ENCODE data around the gene LMO1. TPM values are rescaled to one million over a fixed set of nuclear protein-coding genes. Genes with fewer than 3 reads are reported as not detected.

Gene LMO1
- total RNA-seq, 1 experiment from 2014 or later, result not detected

DNA sequence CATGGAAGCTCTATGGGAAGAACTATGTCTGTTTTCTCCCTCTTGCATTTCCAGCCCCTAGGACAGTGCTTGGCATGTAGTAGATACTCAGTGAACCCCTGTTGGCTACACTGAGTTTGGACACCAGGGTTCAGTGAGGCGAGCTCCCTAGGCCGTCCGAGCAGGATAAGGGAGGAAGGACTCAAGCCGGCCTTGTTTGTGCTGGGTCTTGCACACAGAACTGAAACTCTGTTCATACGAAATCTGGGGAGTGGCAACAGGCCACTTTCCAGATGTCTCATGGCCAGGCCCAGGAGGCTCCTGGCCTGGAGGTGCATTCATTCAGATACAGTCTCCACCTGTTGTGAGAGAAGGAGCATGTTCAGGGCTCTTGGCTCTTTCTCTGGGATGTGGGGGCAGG, 23.6 kb upstream of the LMO1 start:
- TF ChIP-seq, protein P1, sequence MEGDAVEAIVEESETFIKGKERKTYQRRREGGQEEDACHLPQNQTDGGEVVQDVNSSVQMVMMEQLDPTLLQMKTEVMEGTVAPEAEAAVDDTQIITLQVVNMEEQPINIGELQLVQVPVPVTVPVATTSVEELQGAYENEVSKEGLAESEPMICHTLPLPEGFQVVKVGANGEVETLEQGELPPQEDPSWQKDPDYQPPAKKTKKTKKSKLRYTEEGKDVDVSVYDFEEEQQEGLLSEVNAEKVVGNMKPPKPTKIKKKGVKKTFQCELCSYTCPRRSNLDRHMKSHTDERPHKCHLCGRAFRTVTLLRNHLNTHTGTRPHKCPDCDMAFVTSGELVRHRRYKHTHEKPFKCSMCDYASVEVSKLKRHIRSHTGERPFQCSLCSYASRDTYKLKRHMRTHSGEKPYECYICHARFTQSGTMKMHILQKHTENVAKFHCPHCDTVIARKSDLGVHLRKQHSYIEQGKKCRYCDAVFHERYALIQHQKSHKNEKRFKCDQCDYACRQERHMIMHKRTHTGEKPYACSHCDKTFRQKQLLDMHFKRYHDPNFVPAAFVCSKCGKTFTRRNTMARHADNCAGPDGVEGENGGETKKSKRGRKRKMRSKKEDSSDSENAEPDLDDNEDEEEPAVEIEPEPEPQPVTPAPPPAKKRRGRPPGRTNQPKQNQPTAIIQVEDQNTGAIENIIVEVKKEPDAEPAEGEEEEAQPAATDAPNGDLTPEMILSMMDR (conservative IDR thresholded peaks at IDR 0.05), result no peak
- TF ChIP-seq EZH2 (IDR thresholded peaks at IDR 0.05; ENCODE audit: low read depth), result no peak
- Histone ChIP-seq H3K79me2 (ENCODE audit: low read depth) (no peaks in the 10 kb centered on the region), H3K4me2 (no peak overlapping the region), H3K27me3 (ENCODE audit: insufficient read depth, low read depth) (no peaks in the 10 kb centered on the region), H3K4me1 (replicated peaks; ENCODE audit: insufficient read depth) (no peaks in the 10 kb centered on the region), H3K4me3 (no peak overlapping the region), H3K27ac (no peak overlapping the region), H3K9me3 (ENCODE audit: insufficient read depth, low read depth) (no peaks in the 10 kb centered on the region), H3F3A (ENCODE audit: insufficient read depth, low read depth) (no peaks in the 10 kb centered on the region), H2AFZ (no peak overlapping the region), H3K9me2 (ENCODE audit: insufficient read depth) (no peaks in the 10 kb centered on the region), H3K36me3 (ENCODE audit: low read depth) (no peaks in the 10 kb centered on the region), H4K20me1 (ENCODE audit: insufficient read depth) (no peaks in the 10 kb centered on the region)
- no TSS peak for BruUV-seq (replicated peaks)
- ChIA-PET CTCF (no interaction called here), POLR2A (ENCODE audit: unreplicated experiment) (no interaction called here)
- intact Hi-C loops (cut with micrococcal nuclease; ENCODE audit: unreplicated experiment), result no loop called here
- no peak for DNase-seq

DNA sequence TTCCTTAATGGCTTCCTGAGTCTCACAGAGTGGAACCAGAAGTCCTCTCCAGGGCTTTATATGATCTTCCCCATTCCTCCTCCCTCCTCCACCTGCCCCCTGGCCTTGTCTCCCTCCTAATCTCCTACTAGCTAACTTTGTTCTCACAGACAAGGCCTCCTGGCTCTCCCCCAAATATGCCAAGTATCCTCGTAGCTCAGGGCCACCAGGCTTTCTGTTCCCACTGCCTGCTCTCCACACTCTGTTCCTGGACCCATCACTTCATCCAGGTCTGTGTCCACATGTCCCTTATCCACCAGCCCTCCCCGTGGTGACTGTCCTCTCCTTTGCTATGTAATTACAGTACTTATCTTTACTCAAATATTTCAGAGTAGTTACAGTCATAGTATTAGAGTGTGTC, 23.2 kb upstream of the LMO1 start:
- no peaks in the 10 kb centered on the region for H3K4me1 ChIP-seq (replicated peaks; ENCODE audit: insufficient read depth)
- no peaks in the 10 kb centered on the region for H4K20me1 ChIP-seq (ENCODE audit: insufficient read depth)
- H3K9me2 ChIP-seq (ENCODE audit: insufficient read depth), result no peaks in the 10 kb centered on the region
- no peaks in the 10 kb centered on the region for H3K9me3 ChIP-seq (ENCODE audit: insufficient read depth, low read depth)
- H3K27ac ChIP-seq, result no peak overlapping the region
- H3K4me3 ChIP-seq, result no peak overlapping the region
- H3K27me3 ChIP-seq (ENCODE audit: insufficient read depth, low read depth), result no peaks in the 10 kb centered on the region
- CTCF ChIA-PET, result no interaction called here
- H3K4me2 ChIP-seq, result no peak overlapping the region
- no peaks in the 10 kb centered on the region for H3K79me2 ChIP-seq (ENCODE audit: low read depth)
- no peaks in the 10 kb centered on the region for H3F3A ChIP-seq (ENCODE audit: insufficient read depth, low read depth)
- no TSS peak for BruUV-seq (replicated peaks)
- no peak overlapping the region for H2AFZ ChIP-seq
- DNase-seq, result no peak
- TF ChIP-seq, protein P1 (conservative IDR thresholded peaks at IDR 0.05), result no peak
- no peak for TF ChIP-seq EZH2 (IDR thresholded peaks at IDR 0.05; ENCODE audit: low read depth)
- intact Hi-C loops (cut with micrococcal nuclease; ENCODE audit: unreplicated experiment), result no loop called here
- no peaks in the 10 kb centered on the region for H3K36me3 ChIP-seq (ENCODE audit: low read depth)
- POLR2A ChIA-PET (ENCODE audit: unreplicated experiment), result no interaction called here

DNA sequence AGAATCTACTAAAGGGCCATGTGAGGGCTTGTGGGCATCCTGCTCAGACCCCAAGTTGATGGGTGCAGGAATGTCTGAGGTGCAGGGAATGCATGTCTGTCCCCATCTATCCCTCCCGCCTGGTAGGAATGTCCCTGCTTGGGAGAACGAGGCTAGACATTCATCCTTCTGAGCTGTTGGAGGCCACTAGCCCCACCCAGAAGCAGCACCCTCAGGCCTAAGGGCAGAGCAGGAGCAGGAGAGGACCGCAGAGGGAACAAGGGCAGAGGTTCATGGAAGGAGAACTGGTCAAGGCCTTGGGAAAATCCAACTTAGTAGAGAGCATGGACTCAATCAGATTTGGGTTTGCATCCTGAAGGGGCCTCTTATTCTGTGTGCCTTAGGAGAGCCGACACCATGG, 22.1 kb upstream of the LMO1 start:
- H3K4me2 ChIP-seq, result no peak overlapping the region
- no peaks in the 10 kb centered on the region for H4K20me1 ChIP-seq (ENCODE audit: insufficient read depth)
- no peak for DNase-seq
- CTCF ChIA-PET, result no interaction called here
- H2AFZ ChIP-seq, result no peak overlapping the region
- no peaks in the 10 kb centered on the region for H3K36me3 ChIP-seq (ENCODE audit: low read depth)
- H3K9me2 ChIP-seq (ENCODE audit: insufficient read depth), result no peaks in the 10 kb centered on the region
- BruUV-seq (replicated peaks), result no TSS peak
- intact Hi-C loops (cut with micrococcal nuclease; ENCODE audit: unreplicated experiment), result no loop called here
- H3K4me1 ChIP-seq (replicated peaks; ENCODE audit: insufficient read depth), result no peaks in the 10 kb centered on the region
- H3K9me3 ChIP-seq (ENCODE audit: insufficient read depth, low read depth), result no peaks in the 10 kb centered on the region
- no peak for TF ChIP-seq EZH2 (IDR thresholded peaks at IDR 0.05; ENCODE audit: low read depth)
- TF ChIP-seq, protein P1 (conservative IDR thresholded peaks at IDR 0.05), result no peak
- POLR2A ChIA-PET (ENCODE audit: unreplicated experiment), result no interaction called here
- no peaks in the 10 kb centered on the region for H3K27me3 ChIP-seq (ENCODE audit: insufficient read depth, low read depth)
- H3K4me3 ChIP-seq, result no peak overlapping the region
- no peaks in the 10 kb centered on the region for H3F3A ChIP-seq (ENCODE audit: insufficient read depth, low read depth)
- H3K27ac ChIP-seq, result no peak overlapping the region
- no peaks in the 10 kb centered on the region for H3K79me2 ChIP-seq (ENCODE audit: low read depth)

Measured in PC-9 (cell line).